ENCODE measurements around the gene BID.
"Not testable (repeated sequence)": the region's sequence is repeated elsewhere in the genome, so short reads cannot be mapped to it uniquely, and the experiment has no call there.

GRCh38 chr22:17697196-17697595 lies 77.1 kb downstream of the BID start:
- TF ChIP-seq POLR2A (IDR thresholded peaks at IDR 0.05; ENCODE audit: low read depth, low read length); POLR2AphosphoS5 (IDR thresholded peaks at IDR 0.05; ENCODE audit: low read depth, low read length); TAF1 (IDR thresholded peaks at IDR 0.05; ENCODE audit: borderline replicate concordance, low read depth, low read length): not testable (repeated sequence)

All from GM12892 (cell line).